ENCODE results near the gene FIGNL2. TPM values are rescaled to one million over a fixed set of nuclear protein-coding genes. Genes with fewer than 3 reads are reported as not detected.

The FIGNL2 gene
- total and polyA plus RNA-seq, 2 of the 4 experiments (the other 2 are of a cell fraction): under 0.01 to 0.12 TPM

DNA sequence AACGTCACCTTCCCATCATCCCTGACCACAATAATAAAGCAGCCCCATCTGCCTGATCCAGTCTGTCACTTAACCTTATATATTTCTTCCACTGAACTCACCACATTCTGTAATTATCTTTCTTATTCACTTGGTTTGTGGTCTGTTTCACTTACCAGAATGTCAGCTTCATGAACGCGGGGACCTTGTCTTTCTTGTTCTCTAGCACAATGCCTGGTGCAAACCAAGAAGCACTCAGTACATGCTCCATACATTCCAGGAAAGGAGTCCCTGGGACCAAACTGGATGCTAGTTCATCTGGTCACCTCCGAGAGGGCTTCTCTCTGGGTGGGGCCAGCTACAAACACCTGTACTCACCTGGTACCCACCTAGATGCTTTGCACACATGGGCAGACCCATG is 22.0 kb upstream of the FIGNL2 start:
- 80% methylated on average over 1 of the region's 4 CpGs; no CpG with 5 or more reads in 1 of the 2 experiments for WGBS, 2 experiments (ENCODE audit: extremely low coverage in 2 of 2, insufficient read length in 1 of 2)
- CTCF ChIA-PET: no interaction called here

More for the DNA sequence above, 22.0 kb upstream of the FIGNL2 start:
- Histone ChIP-seq H3K36me3 (ENCODE audit: control insufficient read depth, insufficient read depth, low read length) (no peaks in the 10 kb centered on the region), H3K27ac (ENCODE audit: insufficient read depth, low read length) (no peak overlapping the region), H3K4me2 (ENCODE audit: low read depth, low read length) (no peak overlapping the region), H3K4me1 (ENCODE audit: control insufficient read depth, insufficient read depth, low read length) (peaks cover 2% of the 10 kb centered on the region; the same call in 1 of the 2 replicates), H2BK120ac (ENCODE audit: low read depth, low read length) (no peak overlapping the region), H4K20me1 (ENCODE audit: insufficient read depth, low read length) (no peaks in the 10 kb centered on the region), H3K18ac (ENCODE audit: low read depth, low read length) (no peak overlapping the region), H3K23ac (ENCODE audit: low read depth, low read length) (no peak overlapping the region), H3K4ac (ENCODE audit: low read depth, low read length) (no peak overlapping the region), H3K14ac (replicated peaks; ENCODE audit: low read depth, low read length) (no peak overlapping the region), H3K79me1 (ENCODE audit: low read depth in 1 of 2, low read length in 2 of 2) (no peaks in the 10 kb centered on the region), H3K9ac (ENCODE audit: low read depth, low read length) (no peak overlapping the region), H2AK5ac (ENCODE audit: low read depth, low read length) (no peak overlapping the region), H2BK20ac (ENCODE audit: low read depth, low read length) (no peak overlapping the region), H4K8ac (ENCODE audit: low read depth in 2 of 2, low read length in 2 of 2) (no peak overlapping the region), H2AFZ (replicated peaks; ENCODE audit: low read length, poor library complexity) (no peak overlapping the region), H2BK15ac (ENCODE audit: low read depth, low read length) (no peak overlapping the region), H2BK5ac (ENCODE audit: low read depth, low read length, poor library complexity, severe bottlenecking) (no peak overlapping the region), H2AK9ac (replicated peaks; ENCODE audit: low read depth, low read length, poor library complexity) (no peak overlapping the region), H4K91ac (ENCODE audit: insufficient read depth, low read depth, low read length) (no peak overlapping the region), H3K4me3 (ENCODE audit: insufficient read depth, low read depth, low read length) (no peak overlapping the region), H3K9me3 (ENCODE audit: control insufficient read depth, insufficient read depth, low read length) (no peaks in the 10 kb centered on the region), H3K9me1 (ENCODE audit: insufficient read depth, low read length) (no peaks in the 10 kb centered on the region), H4K5ac (ENCODE audit: low read depth, low read length) (no peak overlapping the region), H3K27me3 (ENCODE audit: control insufficient read depth, insufficient read depth, low read length) (peaks cover 37% of the 10 kb centered on the region), H3K56ac (ENCODE audit: extremely low read depth, insufficient read depth, low read length) (no peak overlapping the region)
- ATAC-seq (ENCODE audit: low read depth) (no peak), DNase-seq (no peak)
- in situ Hi-C loops (cut with MboI; ENCODE audit: low sequenced_read_pairs): loop anchor here (5.0 kb wide), 1 partner anchor 448 kb away; the partner anchor contains the start of gene SLC4A8
- BruUV-seq (replicated peaks): no TSS peak
- intact Hi-C loops (cut with micrococcal nuclease): no loop called here
- TF ChIP-seq FOS (IDR thresholded peaks at IDR 0.05; ENCODE audit: low read depth, low read length): no peak
- dilution Hi-C loops (cut with HindIII; ENCODE audit: low sequenced_read_pairs, unreplicated experiment): loop anchor here (25.0 kb wide), 1 partner anchor 92 kb away; the partner anchor contains the start of gene ACVR1B
- POLR2A ChIA-PET (ENCODE audit: unreplicated experiment): no interaction called here

Measured in IMR-90 (cell line).